CD4-positive, alpha-beta T cell (primary cell): Measurements from ENCODE around the gene LPIN2. TPM values are rescaled to one million over a fixed set of nuclear protein-coding genes. Genes with fewer than 3 reads are reported as not detected.

ENCODE experiments used
- ATAC-seq: fragments of 200-7000 bp; cut with Tn5 transposase; one replicate; pipeline ENCODE4 v1.10.0; 2022; ENCODE audit warnings: mild to moderate bottlenecking; ENCODE audit not compliant: poor library complexity
- CTCF ChIA-PET: fragments of 350-600 bp; sonication (Branson Sonifier 250); formaldehyde crosslinking; loops from one replicate; lab custom pipeline; 2021; ENCODE audit warnings: antibody characterized with exemption, inconsistent platforms; lab: Charles Lee
- POLR2A ChIA-PET: fragments of 350-600 bp; sonication (Branson Sonifier 250); formaldehyde crosslinking; loops from one replicate; lab custom pipeline; 2021; ENCODE audit warnings: antibody characterized with exemption, inconsistent platforms; lab: Charles Lee
- DNase-seq, 14 experiments: peaks; one replicate each; pipeline ENCODE4 v3.0.0-alpha.2; 2013 to 2020; ENCODE audit warnings: mixed read lengths in 2 of 14
- H3K27ac ChIP-seq, 2 donors: one replicate each; pipeline versions ENCODE4 v1.5.1 to v1.7.0; 2013; ENCODE audit warnings: low read length in 2 of 2, low read depth in 1 of 2, mild to moderate bottlenecking in 1 of 2
- H3K27me3 ChIP-seq, 2 experiments: 1 replicate in 1 of 2; 2 replicates in 1 of 2; pipeline versions ENCODE4 v1.6.1 to v1.7.0; 2013; ENCODE audit warnings: low read length in 2 of 2, control low read depth in 1 of 2, mild to moderate bottlenecking in 1 of 2, moderate library complexity in 1 of 2; ENCODE audit not compliant: insufficient read depth in 2 of 2, control insufficient read depth in 1 of 2
- H3K36me3 ChIP-seq: one replicate; pipeline ENCODE4 v1.6.1; 2013; ENCODE audit warnings: low read length, control low read depth; ENCODE audit not compliant: insufficient read depth
- H3K4me1 ChIP-seq: one replicate; pipeline ENCODE4 v1.6.1; 2013; ENCODE audit warnings: low read length, control low read depth; ENCODE audit not compliant: insufficient read depth
- H3K4me3 ChIP-seq: one replicate; pipeline ENCODE4 v1.5.1; 2013; ENCODE audit warnings: mild to moderate bottlenecking, low read length, moderate library complexity
- H3K9me3 ChIP-seq, 2 experiments: 1 replicate in 1 of 2; 2 replicates in 1 of 2; pipeline versions ENCODE4 v1.6.1 to v1.7.0; 2013; ENCODE audit warnings: low read length in 2 of 2, mild to moderate bottlenecking in 2 of 2, control low read depth in 1 of 2, moderate library complexity in 1 of 2; ENCODE audit not compliant: control insufficient read depth in 1 of 2, insufficient read depth in 1 of 2
- H3K27ac Mint-ChIP-seq: one replicate; pipeline ENCODE4 v1.8.0; 2020; ENCODE audit warnings: mixed read lengths
- H3K27me3 Mint-ChIP-seq: one replicate; pipeline ENCODE4 v1.8.0; 2021; ENCODE audit warnings: mixed read lengths
- H3K36me3 Mint-ChIP-seq: one replicate; pipeline ENCODE4 v1.8.0; 2021; ENCODE audit warnings: low read depth, mixed read lengths
- H3K4me1 Mint-ChIP-seq: one replicate; pipeline ENCODE4 v1.8.0; 2021; ENCODE audit warnings: low read depth, mixed read lengths
- H3K4me3 Mint-ChIP-seq: one replicate; pipeline ENCODE4 v1.8.0; 2020; ENCODE audit warnings: mild to moderate bottlenecking, mixed read lengths
- H3K9me3 Mint-ChIP-seq: one replicate; pipeline ENCODE4 v1.8.0; 2020; ENCODE audit warnings: mixed read lengths
- CTCF ChIP-seq: fragments of 200-600 bp; IDR thresholded peaks from one replicate; pipeline ENCODE4 v1.8.0; 2022; ENCODE audit warnings: antibody characterized with exemption, mild to moderate bottlenecking
- intact Hi-C, 2 experiments: fragments of 100-400 bp; cut with DNase I in 1 of 2; cut with micrococcal nuclease in 1 of 2; formaldehyde crosslinking; loops; one replicate each; pipeline versions ENCODE4 v1.15.1 to v1.9.0; 2023 to 2025; cut with DNase I, micrococcal nuclease
- polyA plus RNA-seq, 2 donors: library from polyadenylated mRNA; unstranded; fragments of 120-200 nt; gene quantifications; one replicate each; pipeline ENCODE4 v1.2.1, GENCODE V29; 2013
- total RNA-seq, 174 experiments: library from RNA in 2 of 174; stranded (reverse) in 2 of 174; gene quantifications; one replicate each; pipeline ENCODE4 v1.2.3 and lab custom pipeline; 2021 to 2026

The LPIN2 gene
- total RNA-seq, result 10 to 100 TPM; 48.7 to 49.0 TPM
- 67.7 TPM for polyA plus RNA-seq (2013, experiment 1 of 2)
- 73.6 TPM for polyA plus RNA-seq (2013, experiment 2 of 2)
- total RNA-seq (lab: John Stamatoyannopoulos, UW), result 142 to 662 (median 259) reads per million in 172 experiments

GRCh38 chr18:3013024-3013804, at the start of gene LPIN2:
TSS of gene LPIN2 (minus strand) at chr18:3013144. CDS start at chr18:2960840, 52,304 bp downstream.
- Histone ChIP-seq H3K27ac (peak within 1 kb of the TSS; percentile 34 to 59), H3K36me3 (peaks cover 19% of the 10 kb centered on the region), H3K4me3 (peak within 1 kb of the TSS; percentile 68), H3K9me3 (no peaks in the 10 kb centered on the region), H3K4me1 (peaks cover 74% of the 10 kb centered on the region), H3K27me3 (no peaks in the 10 kb centered on the region)
- CTCF ChIA-PET, result interaction anchor here (0.8 kb wide), 1 partner anchor 233 kb away, joined by 3 read pairs; no protein-coding TSS in a partner anchor
- Mint-ChIP-seq H3K4me3 (peak within 1 kb of the TSS; percentile 94), H3K4me1 (peaks cover 72% of the 10 kb centered on the region), H3K27me3 (no peaks in the 10 kb centered on the region), H3K9me3 (no peaks in the 10 kb centered on the region), H3K36me3 (peaks cover 36% of the 10 kb centered on the region), H3K27ac (peak within 1 kb of the TSS; percentile 92)
- no peak for TF ChIP-seq CTCF
- DNase-seq (peak; percentile 93 to 99 (median 96)), ATAC-seq (peak; percentile 91)
- intact Hi-C loops, result loop anchor here (2.0 to 5.0 kb wide), 5 partner anchors 14 to 439 kb away; partner anchors contain the start of genes MYL12A (in 1 of the 2) and TGIF1 (in 1 of the 2)
- POLR2A ChIA-PET, result interaction anchor here (1.0 to 8.5 kb wide), 11 partner anchors 15 to 234 kb away, joined by 3 to 120 read pairs (median 5); partner anchors contain the start of gene MYL12A

GRCh38 chr18:3061581-3062312, 48.8 kb upstream of the LPIN2 start:
- intact Hi-C loops, result loop anchor here (1.0 to 5.0 kb wide), 4 partner anchors 45 to 186 kb away; partner anchors contain the start of genes MYL12A (in 2 of the 2) and LPIN2 (in 1 of the 2)
- ATAC-seq (peak; percentile 4), DNase-seq (peak in 10 of 14 experiments; percentile 9 to 86 (median 31))
- Histone ChIP-seq H3K9me3 (no peaks in the 10 kb centered on the region), H3K27ac (peak overlapping the region; percentile 95 to 96), H3K36me3 (no peaks in the 10 kb centered on the region), H3K4me1 (peaks cover 65% of the 10 kb centered on the region), H3K27me3 (no peaks in the 10 kb centered on the region), H3K4me3 (peak overlapping the region; percentile 54)
- POLR2A ChIA-PET, result interaction anchor here (0.6 to 7.6 kb wide), 33 partner anchors 9 to 532 kb away, joined by 3 to 120 read pairs (median 6); partner anchors contain the start of genes LPIN2, MYL12A and MYL12B
- H3K4me3 Mint-ChIP-seq, result peak overlapping the region; percentile 54
- H3K27me3 Mint-ChIP-seq, result no peaks in the 10 kb centered on the region
- peak overlapping the region; percentile 96 for H3K27ac Mint-ChIP-seq
- no peaks in the 10 kb centered on the region for H3K36me3 Mint-ChIP-seq
- peaks cover 72% of the 10 kb centered on the region for H3K4me1 Mint-ChIP-seq
- CTCF ChIA-PET, result interaction anchor here (0.7 to 7.1 kb wide), 26 partner anchors 11 to 235 kb away, joined by 3 to 75 read pairs (median 6); no protein-coding TSS in a partner anchor
- H3K9me3 Mint-ChIP-seq, result no peaks in the 10 kb centered on the region
- TF ChIP-seq CTCF, result no peak
